Fibroblast of lung (primary cell): ENCODE results near the gene MAPK4. TPM values are rescaled to one million over a fixed set of nuclear protein-coding genes. Genes with fewer than 3 reads are reported as not detected.

Experiments
- DNase-seq, 2 donors: peaks; one replicate each; pipeline versions ENCODE4 v3.0.0 to v3.0.0-alpha.2; 2010; ENCODE audit warnings: low read depth in 2 of 2
- H2AFZ ChIP-seq: 2 replicates; pipeline ENCODE4 v1.5.1; 2012; ENCODE audit warnings: low read length, control low read depth, inconsistent platforms
- H3K27ac ChIP-seq: 2 replicates; pipeline ENCODE4 v1.5.1; 2011; ENCODE audit warnings: low read length, control low read depth; ENCODE audit not compliant: insufficient read depth
- H3K27me3 ChIP-seq: 2 replicates; pipeline ENCODE4 v1.5.1; 2011; ENCODE audit warnings: mild to moderate bottlenecking, low read length; ENCODE audit not compliant: control insufficient read depth, insufficient read depth
- H3K36me3 ChIP-seq: 2 replicates; pipeline ENCODE4 v1.5.1; 2011; ENCODE audit warnings: low read length; ENCODE audit not compliant: control insufficient read depth, insufficient read depth
- H3K4me1 ChIP-seq: 2 replicates; pipeline ENCODE4 v1.5.1; 2011; ENCODE audit warnings: low read length; ENCODE audit not compliant: control insufficient read depth, insufficient read depth; ENCODE audit errors: extremely low read depth
- H3K4me2 ChIP-seq: 2 replicates; pipeline ENCODE4 v1.5.1; 2011; ENCODE audit warnings: low read length, control low read depth; ENCODE audit not compliant: insufficient read depth; ENCODE audit errors: extremely low read depth
- H3K4me3 ChIP-seq, 4 experiments: fragments of 200-600 bp in 1 of 4; sonication (generic) in 1 of 4; replicated peaks in 1 of 4; 2 replicates each; pipeline ENCODE4 v1.5.1; 2011 to 2016; ENCODE audit warnings: low read length in 4 of 4, low read depth in 3 of 4, mild to moderate bottlenecking in 3 of 4, control low read depth in 2 of 4, inconsistent platforms in 1 of 4, mixed read lengths in 1 of 4; ENCODE audit not compliant: insufficient read depth in 1 of 4; ENCODE audit errors: control extremely low read depth in 1 of 4
- H3K79me2 ChIP-seq: 2 replicates; pipeline ENCODE4 v1.5.1; 2012; ENCODE audit warnings: mild to moderate bottlenecking, low read length, inconsistent platforms; ENCODE audit not compliant: control insufficient read depth, insufficient read depth
- H3K9ac ChIP-seq: 2 replicates; pipeline ENCODE4 v1.5.1; 2011; ENCODE audit warnings: mild to moderate bottlenecking, low read length, control low read depth; ENCODE audit not compliant: insufficient read depth
- H3K9me3 ChIP-seq: 2 replicates; pipeline ENCODE4 v1.5.1; 2012; ENCODE audit warnings: low read depth, low read length; ENCODE audit not compliant: control insufficient read depth, insufficient read depth
- H4K20me1 ChIP-seq: 2 replicates; pipeline ENCODE4 v1.5.1; 2011; ENCODE audit warnings: low read length; ENCODE audit not compliant: control insufficient read depth, insufficient read depth; ENCODE audit errors: extremely low read depth
- EZH2 ChIP-seq: IDR thresholded peaks from 2 replicates; pipeline ENCODE4 v1.5.1; 2012; ENCODE audit warnings: low read length, control low read depth, mild to moderate bottlenecking; ENCODE audit errors: missing control alignments
- polyA plus RNA-seq, 2 donors: library from polyadenylated mRNA; depleted of rRNA in 1 of 2; stranded (reverse) in 1 of 2; unstranded in 1 of 2; fragments of >200 nt; gene quantifications; 2 replicates each; pipeline ENCODE4 v1.2.1, GENCODE V29; 2011 to 2012; ENCODE audit warnings: missing spikeins in 1 of 2
- total RNA-seq: library from RNA; depleted of rRNA; stranded (reverse); fragments of >200 nt; gene quantifications from 2 replicates; pipeline ENCODE4 v1.2.1, GENCODE V29; 2014
- TF ChIP-seq, protein P1 (sequence below), 2 donors: IDR thresholded peaks in 1 of 2; conservative IDR thresholded peaks in 1 of 2; 1 replicate in 1 of 2; 2 replicates in 1 of 2; pipeline ENCODE4 v1.5.1; 2011 to 2012; ENCODE audit warnings: low read length in 2 of 2, control low read depth in 1 of 2, inconsistent platforms in 1 of 2, low read depth in 1 of 2, mild to moderate bottlenecking in 1 of 2

Gene MAPK4
- total and polyA plus RNA-seq, 2 donors (not counting 1 experiment from before 2014, with no cell fraction given): not detected

DNA sequence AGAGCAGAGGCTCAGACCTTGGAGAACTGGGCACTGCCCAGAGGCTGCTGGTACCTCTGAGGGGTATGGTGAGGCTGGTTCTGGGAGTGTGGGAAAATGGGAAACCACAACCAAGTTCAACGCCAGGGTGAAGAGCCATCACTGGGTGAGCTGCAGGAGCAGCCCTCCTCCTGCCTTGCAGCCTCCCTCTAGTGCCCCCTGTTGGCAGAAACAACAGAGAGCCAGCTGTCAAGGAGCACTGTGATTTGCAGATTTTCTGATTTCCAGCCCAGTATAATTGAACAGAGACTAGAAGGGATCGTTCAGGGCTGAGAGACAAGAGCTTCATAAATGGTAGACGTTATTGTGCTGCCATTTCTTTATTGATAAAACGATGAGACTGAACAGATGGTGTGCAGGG is 50.5 kb downstream of the MAPK4 start:
- H3K4me3 ChIP-seq: no peak overlapping the region
- H3K27ac ChIP-seq: no peak overlapping the region
- H3K27me3 ChIP-seq: no peaks in the 10 kb centered on the region
- no peak for DNase-seq
- H3K9me3 ChIP-seq: no peaks in the 10 kb centered on the region
- TF ChIP-seq EZH2: no peak
- no peak overlapping the region for H3K4me2 ChIP-seq
- H4K20me1 ChIP-seq: no peaks in the 10 kb centered on the region
- H3K9ac ChIP-seq: no peak overlapping the region
- H3K36me3 ChIP-seq: no peaks in the 10 kb centered on the region
- H2AFZ ChIP-seq: no peak overlapping the region
- no peaks in the 10 kb centered on the region for H3K79me2 ChIP-seq
- H3K4me1 ChIP-seq: no peaks in the 10 kb centered on the region

DNA sequence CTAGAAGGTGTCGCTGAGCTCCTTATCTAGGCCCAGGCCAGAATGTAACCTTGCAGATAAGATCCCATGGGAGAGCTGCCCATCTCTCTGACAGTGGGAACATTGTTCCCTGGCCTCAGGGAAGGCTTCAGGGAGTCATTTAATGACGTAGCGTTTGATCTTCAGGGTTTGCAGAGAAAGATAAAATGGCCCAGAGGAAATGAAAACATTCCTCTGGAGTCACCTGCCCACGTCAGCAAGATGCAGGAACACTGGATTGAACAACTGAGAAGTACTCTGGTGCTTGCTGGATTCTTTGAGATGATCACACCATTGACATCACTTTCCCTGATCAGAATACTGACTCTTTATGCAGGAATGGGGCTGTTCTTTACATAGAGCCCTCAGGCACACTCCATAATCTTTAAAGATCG is 51.6 kb downstream of the MAPK4 start:
- Histone ChIP-seq H3K36me3 (no peaks in the 10 kb centered on the region), H4K20me1 (no peaks in the 10 kb centered on the region), H3K4me2 (no peak overlapping the region), H3K27me3 (no peaks in the 10 kb centered on the region), H3K9me3 (no peaks in the 10 kb centered on the region), H3K4me3 (no peak overlapping the region), H3K4me1 (no peaks in the 10 kb centered on the region), H3K9ac (no peak overlapping the region), H2AFZ (no peak overlapping the region), H3K79me2 (no peaks in the 10 kb centered on the region), H3K27ac (no peak overlapping the region)
- TF ChIP-seq, protein P1, sequence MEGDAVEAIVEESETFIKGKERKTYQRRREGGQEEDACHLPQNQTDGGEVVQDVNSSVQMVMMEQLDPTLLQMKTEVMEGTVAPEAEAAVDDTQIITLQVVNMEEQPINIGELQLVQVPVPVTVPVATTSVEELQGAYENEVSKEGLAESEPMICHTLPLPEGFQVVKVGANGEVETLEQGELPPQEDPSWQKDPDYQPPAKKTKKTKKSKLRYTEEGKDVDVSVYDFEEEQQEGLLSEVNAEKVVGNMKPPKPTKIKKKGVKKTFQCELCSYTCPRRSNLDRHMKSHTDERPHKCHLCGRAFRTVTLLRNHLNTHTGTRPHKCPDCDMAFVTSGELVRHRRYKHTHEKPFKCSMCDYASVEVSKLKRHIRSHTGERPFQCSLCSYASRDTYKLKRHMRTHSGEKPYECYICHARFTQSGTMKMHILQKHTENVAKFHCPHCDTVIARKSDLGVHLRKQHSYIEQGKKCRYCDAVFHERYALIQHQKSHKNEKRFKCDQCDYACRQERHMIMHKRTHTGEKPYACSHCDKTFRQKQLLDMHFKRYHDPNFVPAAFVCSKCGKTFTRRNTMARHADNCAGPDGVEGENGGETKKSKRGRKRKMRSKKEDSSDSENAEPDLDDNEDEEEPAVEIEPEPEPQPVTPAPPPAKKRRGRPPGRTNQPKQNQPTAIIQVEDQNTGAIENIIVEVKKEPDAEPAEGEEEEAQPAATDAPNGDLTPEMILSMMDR (conservative IDR thresholded peaks at IDR 0.05 in 1 of 2, IDR thresholded peaks at IDR 0.05 in 1 of 2; ENCODE audit: low read depth in 1 of 2, low read length in 2 of 2): no peak
- no peak for DNase-seq

DNA sequence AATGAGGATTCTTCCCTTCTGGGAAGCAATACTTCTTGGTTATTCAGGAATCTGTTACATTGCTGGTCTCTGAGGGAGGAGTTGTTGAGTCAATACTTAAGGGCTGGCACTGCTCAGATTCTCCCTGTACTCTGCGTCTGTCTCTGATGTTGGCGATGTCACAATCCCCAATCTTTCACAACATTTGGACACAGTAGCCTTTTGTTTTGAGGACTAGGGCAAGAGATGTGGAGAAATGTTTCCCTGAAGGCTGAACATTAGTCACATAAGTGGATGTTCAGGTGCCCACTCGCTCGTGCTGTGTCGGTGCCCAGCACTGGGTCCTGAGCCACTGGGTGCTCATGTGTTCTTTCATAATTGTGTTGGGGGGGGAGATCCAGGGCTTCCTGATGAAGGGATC is 55.0 kb downstream of the MAPK4 start:
- Histone ChIP-seq H2AFZ (no peak overlapping the region), H3K4me3 (no peak overlapping the region), H3K4me1 (no peaks in the 10 kb centered on the region), H3K27ac (no peak overlapping the region), H4K20me1 (no peaks in the 10 kb centered on the region), H3K27me3 (no peaks in the 10 kb centered on the region), H3K9me3 (no peaks in the 10 kb centered on the region), H3K36me3 (no peaks in the 10 kb centered on the region), H3K4me2 (no peak overlapping the region), H3K79me2 (no peaks in the 10 kb centered on the region), H3K9ac (no peak overlapping the region)
- TF ChIP-seq, protein P1 (conservative IDR thresholded peaks at IDR 0.05 in 1 of 2, IDR thresholded peaks at IDR 0.05 in 1 of 2; ENCODE audit: low read depth in 1 of 2, low read length in 2 of 2): no peak
- TF ChIP-seq EZH2: no peak
- peak in 1 of 2 donors; percentile 5 for DNase-seq
